Testis (tissue), 3 donors: Measurements from ENCODE around the gene EAPP. TPM values are rescaled to one million over a fixed set of nuclear protein-coding genes. Genes with fewer than 3 reads are reported as not detected.
"Not testable (repeated sequence)": the region's sequence is repeated elsewhere in the genome, so short reads cannot be mapped to it uniquely, and the experiment has no call there.

Experiments
- DNase-seq: peaks from one replicate; pipeline ENCODE4 v3.0.0-alpha.2; 2019
- H3K27ac ChIP-seq, 2 donors: fragments of 200-600 bp; sonication (generic); one replicate each; pipeline ENCODE4 v1.5.1; 2019
- H3K27me3 ChIP-seq: fragments of 200-600 bp; sonication (generic); one replicate; pipeline ENCODE4 v1.5.1; 2019
- H3K36me3 ChIP-seq: fragments of 200-600 bp; sonication (generic); one replicate; pipeline ENCODE4 v1.5.1; 2017; ENCODE audit warnings: low read depth; ENCODE audit errors: missing control alignments
- H3K4me1 ChIP-seq: fragments of 200-600 bp; sonication (generic); one replicate; pipeline ENCODE4 v1.5.1; 2019
- H3K4me3 ChIP-seq, 2 donors: fragments of 200-600 bp; sonication (generic); one replicate each; pipeline ENCODE4 v1.5.1; 2017 to 2019
- H3K9me3 ChIP-seq: fragments of 200-600 bp; sonication (generic); one replicate; pipeline ENCODE4 v1.5.1; 2017
- CTCF ChIP-seq, 3 experiments: fragments of 450-650 bp in 2 of 3; fragments of 200-600 bp in 1 of 3; sonication (generic) in 1 of 3; IDR thresholded peaks; one replicate each; pipeline ENCODE4 v1.5.1; 2016 to 2019; ENCODE audit warnings: antibody characterized with exemption in 3 of 3, mild to moderate bottlenecking in 2 of 3, moderate library complexity in 1 of 3
- POLR2A ChIP-seq: fragments of 450-650 bp; IDR thresholded peaks from one replicate; pipeline ENCODE4 v1.6.1; 2017; ENCODE audit warnings: antibody characterized with exemption, mild to moderate bottlenecking, moderate library complexity
- WGBS, 2 donors: methylation state at CpG; one replicate each; pipeline ENCODE4 v1.1.5; 2018; 5-methylcytosine and 5-hydroxymethylcytosine counted together
- intact Hi-C: fragments of 100-400 bp; cut with DNase I; formaldehyde crosslinking; loops from one replicate; pipeline ENCODE4 v1.15.1; 2023; ENCODE audit warnings: low total_unique reads
- polyA plus RNA-seq: library from polyadenylated mRNA; stranded (reverse); fragments of 350-450 nt; fragmentation: Illumina TruSeq; extraction: RNeasy Lipid Tissue Mini Kit (QIAGEN cat#74804); gene quantifications from one replicate; pipeline ENCODE4 v1.2.3, GENCODE V29; 2014; ENCODE audit warnings: low read depth, low replicate concordance; ENCODE audit not compliant: insufficient read depth
- total RNA-seq, 2 donors: library from RNA; depleted of rRNA; stranded (reverse); fragments of >200 nt; gene quantifications; one replicate each; pipeline ENCODE4 v1.2.3, GENCODE V29; 2016

EAPP gene
- total and polyA plus RNA-seq, 3 donors from 2014 or later: 33.1 to 46.9 (median 38.0) TPM

- no peaks in the 10 kb centered on the region for H3K36me3 ChIP-seq
- DNase-seq: no peak
- H3K27me3 ChIP-seq: no peaks in the 10 kb centered on the region
- peak overlapping the region; percentile 79 to 94 for H3K27ac ChIP-seq
- intact Hi-C loops: no loop called here
- 0% methylated on average over 11 to 15 of the region's 15 CpGs for WGBS, 2 donors
- H3K4me1 ChIP-seq: peaks cover 14% of the 10 kb centered on the region
- no peak for TF ChIP-seq CTCF (IDR thresholded peaks at IDR 0.05)
- no peak for TF ChIP-seq POLR2A
- H3K4me3 ChIP-seq: peak overlapping the region; percentile 73 to 91
- no peaks in the 10 kb centered on the region for H3K9me3 ChIP-seq
Observed at GRCh38 chr14:34538871-34539406, 562 bp downstream of the EAPP start.

- H3K9me3 ChIP-seq, H3K27me3 ChIP-seq, DNase-seq, H3K4me3 ChIP-seq, H3K36me3 ChIP-seq, intact Hi-C loops: not testable (repeated sequence)
- H3K4me1 ChIP-seq: peaks cover 14% of the 10 kb centered on the region
- H3K27ac ChIP-seq: peak overlapping the region; percentile 79 to 94
- 39 to 41% methylated on average over 6 of the region's 6 CpGs for WGBS, 2 donors
Observed at GRCh38 chr14:34538096-34538495, 1.4 kb downstream of the EAPP start.

GRCh38 chr14:34537677-34538009 lies 1.9 kb downstream of the EAPP start:
- no peak for TF ChIP-seq CTCF (IDR thresholded peaks at IDR 0.05)
- H3K4me1 ChIP-seq: peaks cover 14% of the 10 kb centered on the region

GRCh38 chr14:34536951-34537676 lies 2.4 kb downstream of the EAPP start:
- DNase-seq: no peak
- H3K27ac ChIP-seq: no peak overlapping the region
- TF ChIP-seq POLR2A (no peak), CTCF (IDR thresholded peaks at IDR 0.05) (no peak)
- H3K9me3 ChIP-seq: no peaks in the 10 kb centered on the region
- intact Hi-C loops: no loop called here
- H3K4me3 ChIP-seq: no peak overlapping the region
- H3K27me3 ChIP-seq: no peaks in the 10 kb centered on the region
- H3K36me3 ChIP-seq: no peaks in the 10 kb centered on the region
- H3K4me1 ChIP-seq: peaks cover 14% of the 10 kb centered on the region
- 78 to 80% methylated on average over 4 of the region's 4 CpGs for WGBS, 2 donors

More at GRCh38 chr14:34537677-34538009, 1.9 kb downstream of the EAPP start:
- H3K9me3 ChIP-seq: no peaks in the 10 kb centered on the region
- no peak overlapping the region for H3K4me3 ChIP-seq
- WGBS, 2 donors: 56 to 63% methylated on average over 4 of the region's 4 CpGs
- H3K27me3 ChIP-seq: no peaks in the 10 kb centered on the region
- no peaks in the 10 kb centered on the region for H3K36me3 ChIP-seq
- no peak for DNase-seq
- H3K27ac ChIP-seq: peak overlapping the region in 1 of 2 donors; percentile 94
- intact Hi-C loops: no loop called here

- Histone ChIP-seq H3K27me3 (no peaks in the 10 kb centered on the region), H3K4me1 (no peaks in the 10 kb centered on the region), H3K4me3 (no peak overlapping the region), H3K36me3 (no peaks in the 10 kb centered on the region), H3K9me3 (no peaks in the 10 kb centered on the region), H3K27ac (no peak overlapping the region)
- no peak for DNase-seq
- intact Hi-C loops: no loop called here
- TF ChIP-seq CTCF (IDR thresholded peaks at IDR 0.05): no peak
- TF ChIP-seq POLR2A: no peak
- 95 to 97% methylated on average over 1 of the region's 1 CpG for WGBS, 2 donors
Observed at GRCh38 chr14:34527591-34527990, 11.9 kb downstream of the EAPP start.

- H3K27ac ChIP-seq, H3K9me3 ChIP-seq, H3K36me3 ChIP-seq, H3K4me3 ChIP-seq, intact Hi-C loops, H3K4me1 ChIP-seq, H3K27me3 ChIP-seq, DNase-seq: not testable (repeated sequence)
- WGBS, 2 donors: 95 to 97% methylated on average over 8 of the region's 8 CpGs
Observed at GRCh38 chr14:34524216-34524615, 15.3 kb downstream of the EAPP start.
